Measurements from ENCODE around the gene HSD11B1. TPM values are rescaled to one million over a fixed set of nuclear protein-coding genes. Genes with fewer than 3 reads are reported as not detected.

The HSD11B1 gene
- total RNA-seq, 1 donor = 21.6 TPM

DNA sequence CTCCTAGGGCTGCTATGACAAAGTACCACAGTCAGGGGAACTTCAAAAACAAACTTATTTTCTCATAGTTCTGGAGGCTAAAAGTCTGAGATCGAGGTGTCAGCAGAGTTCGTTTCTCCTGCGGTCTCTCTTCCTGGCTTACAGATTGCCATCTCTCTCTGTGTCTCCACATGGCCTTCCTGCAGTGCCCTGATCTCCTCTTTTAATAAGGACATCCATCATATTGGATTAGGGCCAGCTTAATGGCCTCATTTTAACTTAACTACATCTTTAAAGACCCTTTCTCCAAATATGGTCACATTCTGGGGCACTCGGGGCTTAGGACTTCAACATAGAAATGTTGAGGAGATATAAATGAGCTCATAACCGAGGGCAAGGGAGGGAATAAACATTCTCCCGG is 67.5 kb downstream of the HSD11B1 start:
- no peak for DNase-seq (ENCODE audit: low read depth)
- H3K4me3 ChIP-seq (ENCODE audit: low read depth, low read length) = no peak overlapping the region
- TF ChIP-seq, protein P1, sequence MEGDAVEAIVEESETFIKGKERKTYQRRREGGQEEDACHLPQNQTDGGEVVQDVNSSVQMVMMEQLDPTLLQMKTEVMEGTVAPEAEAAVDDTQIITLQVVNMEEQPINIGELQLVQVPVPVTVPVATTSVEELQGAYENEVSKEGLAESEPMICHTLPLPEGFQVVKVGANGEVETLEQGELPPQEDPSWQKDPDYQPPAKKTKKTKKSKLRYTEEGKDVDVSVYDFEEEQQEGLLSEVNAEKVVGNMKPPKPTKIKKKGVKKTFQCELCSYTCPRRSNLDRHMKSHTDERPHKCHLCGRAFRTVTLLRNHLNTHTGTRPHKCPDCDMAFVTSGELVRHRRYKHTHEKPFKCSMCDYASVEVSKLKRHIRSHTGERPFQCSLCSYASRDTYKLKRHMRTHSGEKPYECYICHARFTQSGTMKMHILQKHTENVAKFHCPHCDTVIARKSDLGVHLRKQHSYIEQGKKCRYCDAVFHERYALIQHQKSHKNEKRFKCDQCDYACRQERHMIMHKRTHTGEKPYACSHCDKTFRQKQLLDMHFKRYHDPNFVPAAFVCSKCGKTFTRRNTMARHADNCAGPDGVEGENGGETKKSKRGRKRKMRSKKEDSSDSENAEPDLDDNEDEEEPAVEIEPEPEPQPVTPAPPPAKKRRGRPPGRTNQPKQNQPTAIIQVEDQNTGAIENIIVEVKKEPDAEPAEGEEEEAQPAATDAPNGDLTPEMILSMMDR (IDR thresholded peaks at IDR 0.05; ENCODE audit: insufficient read depth, low read depth, low read length) = no peak

DNA sequence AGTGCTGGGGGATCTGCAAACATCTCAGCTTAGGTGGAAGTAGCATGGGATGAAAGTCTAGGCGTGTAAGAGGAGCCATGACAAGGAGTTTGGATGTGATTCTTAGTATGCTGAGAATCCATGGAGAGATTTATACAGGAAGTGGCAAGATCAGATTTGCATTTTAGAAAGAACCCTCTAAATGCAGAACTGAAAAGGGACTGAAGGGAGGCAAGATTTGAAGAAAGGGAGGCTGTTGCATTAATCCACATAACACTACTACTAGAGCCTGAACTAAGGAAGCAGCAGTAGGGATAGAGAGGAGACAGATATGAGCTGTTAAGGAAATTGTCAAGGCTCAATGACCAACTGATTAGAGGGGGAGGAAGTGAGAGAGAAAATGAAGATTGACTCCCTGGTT is 69.9 kb downstream of the HSD11B1 start:
- no peak for DNase-seq (ENCODE audit: low read depth)
- no peak overlapping the region for H3K4me3 ChIP-seq (ENCODE audit: low read depth, low read length)
- TF ChIP-seq, protein P1 (IDR thresholded peaks at IDR 0.05; ENCODE audit: insufficient read depth, low read depth, low read length) = no peak

DNA sequence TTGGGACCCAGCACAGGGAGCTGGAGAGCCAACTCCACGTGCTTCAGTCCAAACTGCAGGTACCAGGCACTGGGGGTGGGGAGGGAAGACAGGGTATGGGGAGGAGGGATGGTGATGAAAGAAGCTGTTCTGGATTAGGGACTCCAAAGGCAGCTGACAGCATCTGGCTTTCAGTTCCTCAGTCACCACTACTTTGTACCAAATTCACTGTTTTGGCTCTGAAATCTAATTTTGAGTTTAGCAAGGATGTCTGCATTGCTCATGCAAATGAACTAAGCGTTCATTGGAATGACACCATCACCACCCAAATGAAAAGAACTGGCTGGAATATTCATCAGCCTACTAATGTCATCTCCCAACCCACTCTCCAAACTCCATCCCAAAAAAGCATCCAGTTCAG is 71.0 kb downstream of the HSD11B1 start:
- TF ChIP-seq, protein P1 (IDR thresholded peaks at IDR 0.05; ENCODE audit: insufficient read depth, low read depth, low read length) = no peak
- H3K4me3 ChIP-seq (ENCODE audit: low read depth, low read length) = no peak overlapping the region
- DNase-seq (ENCODE audit: low read depth) = no peak

DNA sequence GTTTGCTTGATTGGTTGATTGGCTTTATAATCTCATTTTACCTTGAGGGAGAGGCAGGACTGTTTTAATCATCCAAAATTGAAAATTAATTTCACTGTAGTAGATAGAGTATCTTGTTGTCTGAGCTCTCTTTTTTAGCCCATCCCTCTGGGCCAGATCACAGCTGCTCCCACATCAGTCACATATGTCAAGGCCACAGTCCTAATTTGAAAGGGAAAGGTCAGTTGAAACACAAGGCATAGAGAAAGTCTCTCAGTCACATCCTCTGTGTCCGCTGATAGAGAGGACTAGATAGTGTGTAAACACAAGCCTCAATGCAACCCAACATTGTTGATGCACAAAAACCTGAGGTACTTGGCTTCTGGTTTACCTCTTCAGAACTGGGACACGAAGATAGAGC is 72.9 kb downstream of the HSD11B1 start:
- no peak for DNase-seq (ENCODE audit: low read depth)
- TF ChIP-seq, protein P1 (IDR thresholded peaks at IDR 0.05; ENCODE audit: insufficient read depth, low read depth, low read length) = no peak

DNA sequence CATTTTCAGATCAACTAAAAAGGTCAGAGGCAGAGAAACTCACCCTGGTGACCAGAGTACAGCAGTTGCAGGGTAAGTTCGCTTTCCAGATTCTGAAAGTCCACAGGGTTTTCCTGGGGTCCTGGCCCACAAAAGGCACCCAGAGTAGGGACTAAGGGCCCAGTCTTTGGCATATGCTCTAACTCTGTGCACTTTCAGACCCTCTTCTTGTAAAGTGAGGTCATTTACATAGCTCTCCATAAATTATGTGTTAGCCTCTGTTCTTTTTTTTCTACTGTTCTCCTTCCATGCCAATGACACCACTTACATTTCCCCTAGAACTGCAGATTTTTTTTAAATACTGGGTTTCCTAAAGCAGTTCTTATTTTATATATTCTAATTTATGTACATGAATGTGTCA is 73.5 kb downstream of the HSD11B1 start:
- TF ChIP-seq, protein P1 (IDR thresholded peaks at IDR 0.05; ENCODE audit: insufficient read depth, low read depth, low read length) = no peak
- no peak overlapping the region for H3K4me3 ChIP-seq (ENCODE audit: low read depth, low read length)
- DNase-seq (ENCODE audit: low read depth) = no peak

More for the DNA sequence above, 72.9 kb downstream of the HSD11B1 start:
- no peak overlapping the region for H3K4me3 ChIP-seq (ENCODE audit: low read depth, low read length)

DNA sequence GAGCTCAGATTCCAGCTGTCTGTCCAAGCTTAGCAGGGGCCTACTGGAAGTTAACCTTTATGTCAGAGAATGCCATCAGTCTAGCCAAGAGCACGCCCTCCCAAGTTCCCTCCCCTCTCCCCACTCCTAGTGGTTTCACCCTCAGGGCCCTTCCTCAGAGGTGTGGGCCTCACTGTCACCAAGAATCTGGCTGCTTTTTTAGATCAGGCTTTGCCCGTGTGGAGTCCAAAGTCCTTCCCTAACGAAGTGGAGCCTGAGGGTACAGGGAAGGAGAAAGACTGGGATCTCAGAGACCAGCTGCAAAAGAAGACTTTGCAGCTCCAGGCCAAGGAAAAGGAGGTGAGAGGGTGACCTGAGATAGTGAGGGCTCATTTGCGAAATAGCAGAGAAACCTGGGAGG is 75.6 kb downstream of the HSD11B1 start:
- H3K4me3 ChIP-seq (ENCODE audit: low read depth, low read length) = no peak overlapping the region
- no peak for DNase-seq (ENCODE audit: low read depth)
- TF ChIP-seq, protein P1 (IDR thresholded peaks at IDR 0.05; ENCODE audit: insufficient read depth, low read depth, low read length) = no peak

DNA sequence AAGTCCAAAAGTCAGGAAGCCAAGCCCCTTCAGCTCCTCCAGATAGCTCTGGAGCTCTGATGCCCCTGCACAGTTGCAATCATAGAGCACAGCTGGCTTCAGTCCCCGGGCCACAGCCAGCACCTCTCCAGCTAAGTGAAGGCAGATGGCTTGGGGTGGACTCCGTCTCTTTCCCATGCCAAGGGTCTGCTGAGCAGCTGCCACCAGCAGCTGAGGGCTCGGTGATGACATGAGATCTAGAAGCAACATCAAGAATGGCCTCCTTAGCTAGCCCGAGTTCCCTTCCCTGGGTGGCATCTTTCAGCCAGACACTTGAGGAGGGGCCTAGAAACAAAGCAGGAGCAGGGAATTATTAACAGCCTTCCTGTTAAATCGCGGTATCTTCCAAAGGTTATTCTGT is 78.7 kb downstream of the HSD11B1 start:
- TF ChIP-seq, protein P1 (IDR thresholded peaks at IDR 0.05; ENCODE audit: insufficient read depth, low read depth, low read length) = no peak
- H3K4me3 ChIP-seq (ENCODE audit: low read depth, low read length) = peak overlapping the region; percentile 94
- DNase-seq (ENCODE audit: low read depth) = no peak

Data from fibroblast of villous mesenchyme (primary cell).